PC-9 (cell line): ENCODE measurements around the gene MSH3.

Experiments
- CTCF ChIP-seq: fragments of 200-600 bp; sonication (generic); conservative IDR thresholded peaks from 2 replicates; pipeline ENCODE4 v1.6.1; 2017; ENCODE audit warnings: mixed run types, antibody characterized with exemption, mild to moderate bottlenecking, moderate library complexity
- EZH2 ChIP-seq: fragments of 200-600 bp; sonication (generic); IDR thresholded peaks from 2 replicates; pipeline ENCODE4 v1.8.0; 2017; ENCODE audit warnings: antibody characterized with exemption, low read depth

GRCh38 chr5:80740999-80741398 lies 86.5 kb downstream of the MSH3 start:
- no peak for TF ChIP-seq CTCF
- TF ChIP-seq EZH2, result no peak
